Right renal cortex interstitium (tissue), 3 donors: Measurements from ENCODE around the gene SRPK3. TPM values are rescaled to one million over a fixed set of nuclear protein-coding genes. Genes with fewer than 3 reads are reported as not detected.
"Not testable (repeated sequence)": the region's sequence is repeated elsewhere in the genome, so short reads cannot be mapped to it uniquely, and the experiment has no call there.

Source experiments
- DNase-seq, 3 donors: peaks; one replicate each; pipeline ENCODE4 v3.0.0-alpha.2; 2013; ENCODE audit warnings: low read depth in 3 of 3, low spot score in 2 of 3
- polyA plus RNA-seq, 3 donors: library from polyadenylated mRNA; unstranded; fragments of 120-200 nt; gene quantifications; one replicate each; pipeline ENCODE4 v1.2.1, GENCODE V29; 2013; ENCODE audit not compliant: insufficient read length in 3 of 3

The SRPK3 gene
- polyA plus RNA-seq, 3 donors = 0.55 to 0.78 (median 0.72) TPM

DNA sequence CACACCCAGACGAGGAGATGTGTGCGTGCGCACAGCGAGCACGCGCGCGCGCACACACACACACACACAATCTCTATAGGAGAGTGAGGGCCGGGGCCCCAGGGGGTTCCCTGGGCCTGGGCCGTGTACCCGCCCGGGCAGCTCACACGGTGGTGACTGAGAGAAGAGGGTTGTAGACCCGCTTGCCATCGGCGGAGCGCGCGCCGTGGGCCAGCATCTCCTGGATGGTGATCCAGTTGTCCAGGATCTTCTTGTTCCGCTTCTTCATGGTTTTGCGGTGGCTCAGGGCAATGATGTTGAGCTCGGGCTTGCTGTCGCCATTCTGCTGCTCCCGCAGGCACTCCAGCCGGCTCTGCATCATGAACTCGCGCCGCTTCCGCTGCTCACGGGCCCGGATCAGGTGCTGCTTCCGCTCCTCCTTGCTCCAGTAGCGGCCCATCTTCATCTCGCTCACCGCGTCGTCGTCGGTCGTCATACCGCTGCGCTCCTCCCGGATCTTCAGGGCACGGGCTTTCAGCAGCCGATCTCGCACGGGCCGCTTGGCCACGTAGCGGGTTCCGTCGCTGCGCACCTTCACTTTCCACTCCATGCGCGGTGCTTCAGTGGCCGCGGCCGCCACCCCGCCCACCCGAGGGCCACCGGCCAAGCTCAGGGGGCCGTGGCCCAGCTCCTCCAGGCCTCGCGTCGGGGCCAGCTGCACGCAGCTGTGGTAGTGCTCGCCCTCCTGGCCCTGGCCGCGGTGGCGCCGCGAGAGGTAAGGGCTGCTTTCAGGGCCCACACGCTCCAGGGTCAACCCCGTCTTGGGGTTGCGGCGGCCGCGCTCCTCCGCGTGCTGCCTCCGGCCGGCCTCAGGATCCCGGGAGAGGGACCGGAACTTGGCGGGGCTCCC is 22.6 kb downstream of the SRPK3 start:
- DNase-seq = no peak

GRCh38 chrX:153804100-153804595 is 23.3 kb downstream of the SRPK3 start:
- no peak for DNase-seq

DNA sequence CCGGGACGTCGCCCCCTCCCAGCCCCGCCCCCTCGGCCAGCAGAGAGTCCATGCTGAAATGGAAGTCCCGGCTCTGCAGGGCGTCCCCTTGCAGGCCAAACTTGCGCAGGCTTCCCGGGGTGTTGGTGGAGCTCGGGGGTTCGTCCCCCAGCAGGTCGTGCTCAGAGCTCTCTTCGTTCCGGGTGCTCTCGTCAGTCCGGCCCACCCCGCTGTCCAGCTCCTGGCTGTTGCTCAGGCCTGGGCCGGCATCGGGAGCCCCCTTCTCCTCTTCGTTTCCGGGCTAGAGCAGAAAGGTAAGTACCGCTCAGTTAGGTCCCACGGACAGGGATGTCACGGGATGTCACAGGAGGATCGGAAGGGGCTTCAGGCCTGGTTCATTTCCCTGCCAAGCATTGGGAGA is 23.8 kb downstream of the SRPK3 start:
- no peak for DNase-seq

- DNase-seq = no peak
These were observed 24.6 kb downstream of the SRPK3 start for GRCh38 chrX:153805436-153805835.

GRCh38 chrX:153806999-153807575 is 26.2 kb downstream of the SRPK3 start:
- DNase-seq = no peak

GRCh38 chrX:153807976-153808375 is 27.1 kb downstream of the SRPK3 start:
- DNase-seq = no peak

DNA sequence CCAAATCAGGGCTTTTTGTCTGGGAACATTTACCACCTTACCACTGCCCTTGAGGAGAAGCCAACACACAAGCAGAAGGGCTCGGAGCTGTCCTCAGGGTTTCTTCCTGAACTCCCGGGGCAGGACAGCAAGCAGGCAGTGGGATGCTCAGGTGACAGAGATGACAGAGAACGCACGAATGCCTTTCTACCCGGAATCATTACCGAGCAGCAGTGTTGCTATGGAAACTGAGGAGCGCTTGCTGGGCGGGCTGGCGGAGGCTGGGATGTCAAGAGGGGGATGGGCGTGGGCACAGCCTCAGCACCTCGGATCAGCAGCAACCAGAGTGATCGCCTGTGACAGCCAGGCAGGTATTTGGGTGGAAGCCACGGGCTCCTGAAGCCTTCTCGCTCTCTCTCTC is 31.4 kb downstream of the SRPK3 start:
- DNase-seq = no peak

DNA sequence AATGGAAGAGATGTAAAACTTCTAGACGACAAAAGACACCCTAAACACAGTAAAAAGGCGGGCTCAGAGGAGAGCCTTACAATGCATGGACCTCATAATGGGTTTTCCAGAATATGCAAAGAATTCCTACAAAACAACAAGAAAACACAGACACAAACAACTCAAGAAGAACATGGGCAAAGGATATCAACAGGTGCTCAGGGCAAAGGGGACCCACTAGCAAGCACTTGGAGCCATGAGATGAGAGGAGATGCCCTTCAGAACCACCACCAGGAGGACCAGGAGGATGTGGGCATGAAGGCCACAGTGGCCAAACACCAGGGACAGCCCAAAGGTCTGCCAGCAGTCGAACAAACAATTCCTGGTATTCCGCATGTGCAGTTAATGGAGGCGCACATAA is 32.3 kb downstream of the SRPK3 start:
- no peak for DNase-seq

DNA sequence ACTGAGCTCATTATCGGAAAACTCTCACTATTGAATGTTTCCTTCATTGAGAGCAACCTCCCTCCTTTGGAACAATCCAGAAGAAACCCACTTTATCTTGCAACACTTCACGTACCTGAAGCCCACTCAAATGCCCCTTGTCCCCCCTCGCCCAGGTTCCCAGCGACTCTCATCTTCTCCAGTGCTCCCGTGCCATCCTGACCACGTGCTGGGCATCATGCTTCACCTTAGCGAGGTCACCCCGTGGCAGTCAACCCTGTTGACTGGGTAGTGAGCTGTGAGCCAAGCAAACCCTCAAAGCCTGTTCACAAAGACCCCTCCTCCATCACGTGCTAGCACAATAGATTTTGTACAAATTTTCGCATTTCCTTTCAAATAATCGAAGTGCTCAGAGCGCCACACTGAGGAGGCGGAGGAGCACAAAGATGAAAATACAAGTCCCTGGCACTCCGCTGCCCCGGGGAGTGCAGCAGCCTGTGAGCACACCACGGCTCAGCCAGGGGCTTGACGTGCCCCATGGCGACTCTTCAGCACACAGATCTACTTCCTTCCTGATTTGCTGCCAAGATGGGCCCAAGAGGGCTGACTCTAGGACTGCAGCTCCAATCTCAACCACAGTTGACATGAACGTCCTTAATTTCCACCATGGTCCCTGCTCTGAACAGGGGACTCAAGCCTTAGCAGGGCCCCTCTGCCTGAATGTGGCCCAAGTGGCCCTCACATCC is 33.9 kb downstream of the SRPK3 start:
- DNase-seq = no peak

DNA sequence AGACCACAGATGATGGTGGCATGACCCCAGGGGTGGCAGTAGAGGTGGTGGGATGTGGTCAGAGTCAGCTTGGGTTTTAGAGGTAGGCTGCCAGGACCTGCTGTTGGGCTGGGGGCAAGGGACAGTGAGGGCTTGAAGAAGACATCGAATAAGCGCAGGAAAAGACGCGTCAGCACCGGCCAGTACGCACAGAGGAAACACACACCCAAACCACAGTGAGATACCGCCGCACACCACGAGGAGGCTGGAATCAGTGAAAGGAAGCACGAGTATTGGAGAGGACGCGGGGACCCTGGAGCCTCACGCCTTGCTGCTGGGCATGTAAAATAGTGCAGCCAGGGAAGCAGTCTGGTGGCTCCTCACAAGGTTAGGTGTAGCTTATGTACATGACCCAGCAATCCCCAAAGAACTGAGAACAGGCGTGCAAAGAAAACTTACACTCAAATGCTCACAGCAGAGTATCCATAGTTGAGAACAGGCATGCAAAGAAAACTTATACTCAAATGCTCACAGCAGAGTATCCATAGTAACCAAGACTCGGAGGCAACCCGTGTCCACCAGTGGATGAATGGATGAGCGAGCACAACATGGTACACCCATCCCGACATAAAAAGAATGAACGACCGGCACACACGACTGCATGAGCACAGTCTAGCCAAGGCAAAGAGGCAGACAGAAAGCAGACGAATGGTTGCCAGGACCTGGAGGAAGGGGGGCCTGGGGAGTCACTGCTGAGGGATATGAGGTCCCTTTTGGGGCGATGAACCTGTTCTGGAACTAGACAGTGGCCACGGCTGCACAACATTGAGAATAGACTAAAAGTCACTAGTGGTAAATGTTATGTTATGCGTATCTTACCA is 36.2 kb downstream of the SRPK3 start:
- DNase-seq = no peak

GRCh38 chrX:153818064-153818463 is 37.2 kb downstream of the SRPK3 start:
- not testable (repeated sequence) for DNase-seq

DNA sequence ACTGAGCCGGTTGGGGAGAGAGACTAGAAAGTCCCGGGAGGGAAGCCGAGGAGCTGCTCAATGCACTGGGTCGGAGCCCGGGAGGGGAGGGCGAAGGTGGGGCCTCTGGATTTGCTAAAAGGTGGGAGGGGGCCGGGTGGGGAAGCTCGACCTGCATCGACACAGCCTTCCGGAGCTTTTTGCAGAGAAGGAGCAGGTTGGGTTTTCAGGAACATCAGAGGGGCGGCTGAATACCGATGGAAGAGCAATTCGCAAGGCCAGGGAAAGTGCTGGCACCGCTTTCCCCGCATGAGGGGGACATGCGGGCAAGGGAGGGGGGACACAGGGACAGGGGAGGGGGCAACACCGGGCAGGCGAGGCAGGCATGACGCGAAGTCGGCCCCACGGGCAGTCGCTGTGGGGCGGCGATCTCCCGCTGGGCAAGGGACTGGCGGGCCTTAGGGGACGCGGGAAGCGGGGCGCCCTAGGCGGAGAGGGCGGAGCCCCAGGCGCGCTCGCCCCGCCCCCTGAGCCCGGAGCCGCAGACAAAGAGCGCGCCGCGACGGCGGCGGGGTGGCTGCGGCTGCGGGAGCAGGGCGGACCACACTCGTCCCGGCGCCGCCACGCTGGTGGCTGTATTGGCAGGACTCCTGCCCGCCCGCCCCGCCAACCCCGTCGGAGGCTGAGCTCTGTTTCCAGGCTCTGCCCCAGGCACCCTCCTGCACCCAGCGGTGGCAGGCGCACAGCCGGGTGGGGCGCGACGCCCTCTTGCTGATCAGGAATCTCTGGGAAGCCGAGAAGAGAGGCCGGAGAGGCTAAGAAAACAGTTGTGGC is 37.9 kb downstream of the SRPK3 start:
- no peak for DNase-seq

GRCh38 chrX:153819384-153820040 is 38.7 kb downstream of the SRPK3 start:
- no peak for DNase-seq

- no peak for DNase-seq
These were observed 39.8 kb downstream of the SRPK3 start for GRCh38 chrX:153820601-153821000.

- no peak for DNase-seq
These were observed 40.2 kb downstream of the SRPK3 start for GRCh38 chrX:153821066-153821465.

DNA sequence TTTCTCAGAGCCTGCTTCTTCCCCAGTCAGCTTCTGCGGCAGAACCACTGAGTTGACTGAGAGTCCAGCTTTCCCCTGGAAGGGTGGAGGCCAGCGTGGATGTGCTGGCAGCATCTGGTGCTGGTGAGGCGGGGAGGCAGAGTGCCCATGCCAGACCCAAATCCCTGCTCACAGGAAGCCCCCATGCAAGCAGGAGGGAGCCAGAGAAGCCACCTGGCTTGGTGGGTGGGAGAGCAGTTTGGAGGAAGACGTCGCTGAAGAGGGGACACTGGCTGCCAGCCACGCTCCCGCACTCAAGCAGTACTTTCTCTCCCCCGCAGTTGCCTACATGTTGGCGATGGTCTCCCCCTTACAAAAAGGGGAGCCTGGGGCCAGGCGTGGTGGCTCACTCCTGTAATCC is 43.5 kb downstream of the SRPK3 start:
- DNase-seq = no peak

GRCh38 chrX:153825042-153825441 is 44.2 kb downstream of the SRPK3 start:
- no peak for DNase-seq

DNA sequence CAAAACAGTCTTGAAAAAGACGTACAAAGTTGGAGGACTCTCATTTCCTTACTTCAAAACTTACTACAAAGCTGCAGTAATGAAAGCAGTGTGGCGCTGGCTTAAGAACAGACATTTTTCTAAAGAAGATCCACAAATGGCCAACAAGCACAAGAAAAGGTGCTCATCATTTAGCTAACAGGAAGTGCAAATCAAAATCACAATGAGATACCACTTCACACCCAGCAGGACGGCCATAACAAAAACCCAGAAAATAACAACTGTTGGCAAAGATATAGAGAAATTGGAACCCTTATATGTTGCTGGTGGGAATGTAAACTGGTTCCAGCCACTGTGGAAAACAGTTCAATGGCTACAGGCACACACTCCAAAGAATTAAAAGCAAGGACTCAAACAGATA is 46.2 kb downstream of the SRPK3 start:
- DNase-seq = no peak

DNA sequence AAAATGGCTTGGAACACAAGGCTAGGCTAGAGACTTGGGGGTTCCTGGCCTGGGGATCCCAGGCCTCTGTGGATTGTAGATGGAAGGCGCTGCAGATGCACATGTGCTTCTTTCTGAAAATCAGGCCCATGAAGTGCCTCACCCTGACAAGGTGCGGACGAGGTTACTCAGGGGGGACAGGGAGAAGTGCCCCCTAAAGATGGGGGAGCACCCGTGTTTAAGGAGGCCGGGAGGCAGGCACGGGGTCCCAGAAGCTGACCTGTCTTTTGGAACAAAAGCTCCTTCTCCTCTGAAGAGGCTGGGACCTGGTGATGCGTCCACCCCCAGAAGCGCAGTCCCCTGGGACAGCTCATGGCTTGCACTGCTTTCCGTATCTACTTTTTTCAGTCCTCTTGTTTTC is 47.1 kb downstream of the SRPK3 start:
- DNase-seq = no peak
